B cell (primary cell): ENCODE results near the gene ALDOA. TPM values are rescaled to one million over a fixed set of nuclear protein-coding genes. Genes with fewer than 3 reads are reported as not detected.
A peak's percentile ranks its signal among the peaks of the same experiment; 100 is the strongest.

Experiments used
- ATAC-seq: fragments of 200-7000 bp; cut with Tn5 transposase; one replicate; pipeline ENCODE4 v1.10.0; 2021; ENCODE audit warnings: low read depth, mild to moderate bottlenecking, moderate number of reproducible peaks, moderate library complexity
- CTCF ChIA-PET: fragments of 350-600 bp; sonication (Branson Sonifier 250); formaldehyde crosslinking; loops from one replicate; lab custom pipeline; 2021; ENCODE audit warnings: antibody characterized with exemption, inconsistent platforms; lab: Charles Lee
- POLR2A ChIA-PET: fragments of 350-600 bp; sonication (Branson Sonifier 250); formaldehyde crosslinking; loops from one replicate; lab custom pipeline; 2021; ENCODE audit warnings: antibody characterized with exemption; lab: Charles Lee
- DNase-seq: peaks from one replicate; pipeline ENCODE4 v3.0.0; 2013
- H2AFZ ChIP-seq: 2 replicates; pipeline ENCODE4 v1.6.1; 2012; ENCODE audit warnings: mild to moderate bottlenecking, low read depth, low read length; ENCODE audit not compliant: insufficient read depth, poor library complexity, severe bottlenecking
- H3K27ac ChIP-seq, 2 donors: 1 replicate in 1 of 2; 2 replicates in 1 of 2; pipeline ENCODE4 v1.5.1; 2012 to 2013; ENCODE audit warnings: low read length in 2 of 2, mild to moderate bottlenecking in 2 of 2, moderate library complexity in 1 of 2
- H3K27me3 ChIP-seq, 4 experiments: fragments of 200-600 bp in 1 of 4; sonication (generic) in 1 of 4; replicated peaks in 1 of 4; 1 replicate in 2 of 4; 2 replicates in 2 of 4; pipeline versions ENCODE4 v1.6.1 to v1.7.0; 2013 to 2016; ENCODE audit warnings: low read length in 3 of 4, mild to moderate bottlenecking in 2 of 4, mixed read lengths in 1 of 4, moderate library complexity in 1 of 4; ENCODE audit not compliant: insufficient read depth in 4 of 4, control insufficient read depth in 3 of 4; ENCODE audit errors: control extremely low read depth in 1 of 4
- H3K36me3 ChIP-seq, 2 experiments: replicated peaks in 1 of 2; 1 replicate in 1 of 2; 2 replicates in 1 of 2; pipeline versions ENCODE4 v1.6.1 to v1.7.1; 2013; ENCODE audit warnings: low read length in 1 of 2; ENCODE audit not compliant: insufficient read depth in 2 of 2, control insufficient read depth in 1 of 2; ENCODE audit errors: control extremely low read depth in 1 of 2, extremely low read depth in 1 of 2
- H3K4me1 ChIP-seq, 2 donors: fragments of 200-600 bp in 1 of 2; sonication (generic) in 1 of 2; 1 replicate in 1 of 2; 2 replicates in 1 of 2; pipeline versions ENCODE4 v1.5.1 to v1.6.1; 2013 to 2017; ENCODE audit warnings: low read length in 2 of 2; ENCODE audit not compliant: control insufficient read depth in 2 of 2, insufficient read depth in 2 of 2
- H3K4me2 ChIP-seq: replicated peaks from 2 replicates; pipeline ENCODE3; 2012; ENCODE audit warnings: mild to moderate bottlenecking, low read depth, low read length; ENCODE audit not compliant: poor library complexity, severe bottlenecking
- H3K4me3 ChIP-seq, 5 experiments: fragments of 200-600 bp in 1 of 5; sonication (generic) in 1 of 5; 1 replicate in 3 of 5; 2 replicates in 2 of 5; pipeline versions ENCODE4 v1.5.1 to v1.7.0; 2011 to 2016; ENCODE audit warnings: low read length in 4 of 5, mild to moderate bottlenecking in 4 of 5, low read depth in 2 of 5, control low read depth in 1 of 5, moderate library complexity in 1 of 5; ENCODE audit not compliant: insufficient read depth in 1 of 5; ENCODE audit errors: control extremely low read depth in 1 of 5, extremely low read depth in 1 of 5
- H3K79me2 ChIP-seq: fragments of 200-600 bp; sonication (generic); one replicate; pipeline ENCODE4 v1.6.0; 2016; ENCODE audit warnings: low read length; ENCODE audit not compliant: control insufficient read depth, insufficient read depth
- H3K9ac ChIP-seq: fragments of 200-600 bp; sonication (generic); 2 replicates; pipeline ENCODE4 v1.6.1; 2017; ENCODE audit warnings: mild to moderate bottlenecking, low read length, moderate library complexity
- H3K9me3 ChIP-seq, 3 donors: one replicate each; pipeline versions ENCODE4 v1.6.1 to v1.7.1; 2013; ENCODE audit warnings: low read length in 2 of 3; ENCODE audit not compliant: control insufficient read depth in 2 of 3, insufficient read depth in 1 of 3; ENCODE audit errors: control extremely low read depth in 1 of 3
- H4K20me1 ChIP-seq: 2 replicates; pipeline ENCODE4 v1.6.0; 2012; ENCODE audit warnings: mild to moderate bottlenecking, low read length; ENCODE audit not compliant: insufficient read depth, control insufficient read depth, poor library complexity, severe bottlenecking
- H3K27ac Mint-ChIP-seq: one replicate; pipeline ENCODE4 v1.8.0; 2021; ENCODE audit warnings: mixed read lengths
- H3K27me3 Mint-ChIP-seq: one replicate; pipeline ENCODE4 v1.8.0; 2021; ENCODE audit warnings: mixed read lengths
- H3K4me1 Mint-ChIP-seq: one replicate; pipeline ENCODE4 v1.8.0; 2021; ENCODE audit warnings: mixed read lengths
- H3K4me3 Mint-ChIP-seq: one replicate; pipeline ENCODE4 v1.8.0; 2021; ENCODE audit warnings: mixed read lengths
- H3K9me3 Mint-ChIP-seq: one replicate; pipeline ENCODE4 v1.8.0; 2022; ENCODE audit warnings: mixed read lengths; ENCODE audit not compliant: insufficient read depth
- CTCF ChIP-seq: fragments of 200-600 bp; IDR thresholded peaks from one replicate; pipeline ENCODE4 v1.8.0; 2022; ENCODE audit warnings: antibody characterized with exemption, mild to moderate bottlenecking
- EZH2 ChIP-seq: IDR thresholded peaks from 2 replicates; pipeline ENCODE4 v1.6.1; 2012; ENCODE audit warnings: borderline replicate concordance, low read depth, mild to moderate bottlenecking, moderate library complexity, low read length; ENCODE audit not compliant: insufficient read depth, poor library complexity, severe bottlenecking
- WGBS: methylation state at CpG from one replicate; pipeline ENCODE4 v1.1.5; 2013; ENCODE audit warnings: missing lambda C conversion rate; ENCODE audit not compliant: insufficient coverage; 5-methylcytosine and 5-hydroxymethylcytosine counted together
- intact Hi-C: fragments of 100-400 bp; cut with micrococcal nuclease; formaldehyde crosslinking; loops from one replicate; pipeline ENCODE4 v1.10.0; 2022
- polyA plus RNA-seq: library from polyadenylated mRNA; depleted of rRNA; stranded (reverse); fragments of >200 nt; gene quantifications from 2 replicates; pipeline ENCODE4 v1.2.3, GENCODE V29; 2012
- total RNA-seq, 2 donors: library from RNA; stranded (reverse); fragments of 120-200 nt in 1 of 2; gene quantifications; 1 replicate in 1 of 2; 2 replicates in 1 of 2; pipeline versions ENCODE4 v1.2.3 to v1.2.4, GENCODE V29; 2013 to 2022

ALDOA gene
- total and polyA plus RNA-seq, 2 donors (not counting 1 experiment from before 2014, with no cell fraction given) = 329 to 343 TPM

DNA sequence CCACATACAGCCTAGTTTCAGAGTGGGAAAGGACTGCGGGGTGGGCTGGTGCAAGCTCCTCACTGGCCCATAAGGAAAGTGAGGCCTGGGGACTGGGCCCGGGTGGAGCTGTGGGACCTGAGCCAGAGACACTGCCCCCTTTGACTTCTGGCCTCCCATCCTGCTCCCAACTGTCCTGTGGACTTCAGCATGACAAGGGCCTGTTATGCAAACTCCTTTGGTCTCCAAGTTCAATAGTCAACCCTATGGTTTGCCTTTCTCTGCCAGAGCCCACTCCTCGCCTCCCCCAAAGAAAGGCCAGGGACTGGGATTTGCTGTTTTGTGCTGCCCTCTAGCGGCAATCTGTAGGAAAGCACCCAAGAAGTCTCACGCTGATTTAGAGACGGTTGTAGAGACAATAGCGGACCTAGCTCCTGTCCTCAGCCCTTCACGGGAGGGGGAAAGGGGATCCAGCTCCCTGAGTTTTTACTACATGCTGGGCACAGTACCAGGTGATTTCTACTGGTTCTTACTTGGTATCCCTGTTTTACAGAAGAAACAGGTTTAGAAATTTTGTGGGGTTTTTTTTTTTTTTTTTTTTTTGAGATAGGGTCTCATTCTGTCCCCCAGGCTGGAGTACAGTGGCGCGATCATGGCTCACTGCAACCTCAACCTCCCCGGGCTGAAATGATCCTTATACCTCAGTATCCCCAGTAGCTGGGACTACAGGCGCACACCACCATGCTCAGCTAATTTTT, 33.3 kb upstream of the ALDOA start:
- H4K20me1 ChIP-seq = no peaks in the 10 kb centered on the region
- no peaks in the 10 kb centered on the region for H3K36me3 ChIP-seq
- TF ChIP-seq EZH2 = no peak
- TF ChIP-seq CTCF = peak; percentile 76
- peak; percentile 56 for ATAC-seq
- peaks cover 0 to 15% (median 0%) of the 10 kb centered on the region in 3 donors for H3K9me3 ChIP-seq
- peak; percentile 77 for DNase-seq
- H3K79me2 ChIP-seq = no peaks in the 10 kb centered on the region
- Mint-ChIP-seq H3K4me1 (peaks cover 10% of the 10 kb centered on the region), H3K9me3 (no peaks in the 10 kb centered on the region), H3K27ac (no peak overlapping the region), H3K27me3 (peaks cover 52% of the 10 kb centered on the region), H3K4me3 (peak overlapping the region; percentile 49)
- H3K4me1 ChIP-seq = peaks cover 10 to 21% of the 10 kb centered on the region in 2 donors
- POLR2A ChIA-PET = interaction anchor here (0.7 to 1.5 kb wide), 2 partner anchors 33 to 365 kb away, joined by 3 to 4 read pairs; partner anchors contain the start of gene ALDOA
- WGBS = 10% methylated on average over 6 of the region's 12 CpGs
- peaks cover 0 to 61% (median 27%) of the 10 kb centered on the region in 4 experiments for H3K27me3 ChIP-seq
- H3K9ac ChIP-seq = no peak overlapping the region
- H3K4me2 ChIP-seq = no peak overlapping the region
- H2AFZ ChIP-seq = no peak overlapping the region
- no peak overlapping the region for H3K4me3 ChIP-seq
- intact Hi-C loops = no loop called here
- CTCF ChIA-PET = interaction anchor here (0.6 to 3.3 kb wide), 20 partner anchors 7 to 770 kb away, joined by 3 to 18 read pairs (median 4); partner anchors contain the start of gene C16orf92
- no peak overlapping the region for H3K27ac ChIP-seq

DNA sequence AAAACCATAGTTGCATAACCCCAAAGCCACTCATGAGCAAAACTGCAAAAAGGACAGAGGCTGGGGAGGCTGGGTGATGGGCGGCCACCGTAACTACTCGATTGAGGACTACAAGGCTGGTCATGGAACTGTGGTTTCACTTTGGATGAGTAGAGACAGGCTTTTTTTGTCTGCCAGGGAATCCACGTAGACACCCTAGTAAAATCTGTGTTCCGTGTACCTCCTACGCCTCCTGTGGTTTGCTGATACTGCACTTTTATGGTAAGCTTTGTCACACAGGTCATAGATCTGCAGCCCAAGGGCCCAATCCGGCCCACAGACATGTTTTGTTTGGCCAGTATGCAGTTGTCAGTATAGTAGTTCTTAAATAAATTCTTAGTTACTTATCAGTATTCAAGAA, 32.3 kb upstream of the ALDOA start:
- Mint-ChIP-seq H3K9me3 (no peaks in the 10 kb centered on the region), H3K27ac (no peak overlapping the region), H3K4me3 (no peak overlapping the region), H3K4me1 (peaks cover 10% of the 10 kb centered on the region), H3K27me3 (peaks cover 45% of the 10 kb centered on the region)
- CTCF ChIA-PET = interaction anchor here (0.9 to 3.3 kb wide), 3 partner anchors 10 to 39 kb away, joined by 4 to 18 read pairs (median 12); no protein-coding TSS in a partner anchor
- peaks cover 0 to 53% (median 27%) of the 10 kb centered on the region in 4 experiments for H3K27me3 ChIP-seq
- H2AFZ ChIP-seq = no peak overlapping the region
- POLR2A ChIA-PET = interaction anchor here (1.5 kb wide), 1 partner anchor 367 kb away, joined by 3 read pairs; no protein-coding TSS in a partner anchor
- peaks cover 0 to 15% (median 0%) of the 10 kb centered on the region in 3 donors for H3K9me3 ChIP-seq
- intact Hi-C loops = no loop called here
- WGBS = 24% methylated on average over 5 of the region's 7 CpGs
- no peak overlapping the region for H3K4me2 ChIP-seq
- H3K4me3 ChIP-seq = no peak overlapping the region
- peaks cover 10 to 21% of the 10 kb centered on the region in 2 donors for H3K4me1 ChIP-seq
- no peak overlapping the region for H3K9ac ChIP-seq
- H3K27ac ChIP-seq = no peak overlapping the region
- H4K20me1 ChIP-seq = no peaks in the 10 kb centered on the region
- no peak for TF ChIP-seq CTCF
- no peak for TF ChIP-seq EZH2
- no peak for DNase-seq
- no peak for ATAC-seq
- H3K36me3 ChIP-seq = no peaks in the 10 kb centered on the region
- no peaks in the 10 kb centered on the region for H3K79me2 ChIP-seq
